ENCODE measurements around the gene ALDH1L1.

DNA sequence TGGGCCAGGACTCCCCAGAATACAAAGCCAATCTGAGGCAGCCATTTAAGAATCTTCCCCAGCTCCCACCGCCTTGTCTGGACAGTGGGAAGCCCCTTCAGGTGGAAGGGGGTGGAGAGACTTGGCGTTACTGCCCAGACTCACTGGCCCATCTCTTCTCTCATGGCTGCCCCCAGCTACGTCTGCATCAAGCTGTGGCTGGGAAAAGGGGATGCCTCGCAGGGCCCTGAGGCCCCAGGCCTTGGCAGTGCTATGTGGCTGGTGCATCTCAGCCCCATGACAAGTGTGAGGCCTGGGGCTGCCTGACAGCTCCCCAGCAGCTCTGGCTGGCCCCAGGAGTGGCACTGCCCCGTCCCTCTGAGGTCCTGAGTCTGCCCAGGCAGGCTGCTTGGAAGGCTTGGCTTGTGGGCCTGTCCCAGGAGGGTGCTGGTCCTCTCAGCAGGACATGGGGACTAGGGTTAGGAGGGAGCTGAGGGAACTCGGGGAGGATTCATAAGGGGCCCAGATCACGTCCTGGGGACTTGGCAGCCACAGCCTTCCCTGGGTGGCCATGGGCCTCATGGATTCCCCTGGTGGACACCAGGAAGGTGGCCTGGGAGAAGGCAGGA lies 76.3 kb downstream of the ALDH1L1 start:
- TF ChIP-seq POLR2A (IDR thresholded peaks at IDR 0.05) (no peak), CTCF (IDR thresholded peaks at IDR 0.05) (no peak), POLR2AphosphoS5 (IDR thresholded peaks at IDR 0.05) (no peak)
